Measurements from ENCODE around the gene RABGGTA. TPM values are rescaled to one million over a fixed set of nuclear protein-coding genes. Genes with fewer than 3 reads are reported as not detected.

The RABGGTA gene
- total and polyA plus RNA-seq, 9 of the 15 experiments (the other 6 are each of a cell fraction or from before 2014, with no cell fraction given), result 4.5 to 24.2 (median 15.5) TPM

DNA sequence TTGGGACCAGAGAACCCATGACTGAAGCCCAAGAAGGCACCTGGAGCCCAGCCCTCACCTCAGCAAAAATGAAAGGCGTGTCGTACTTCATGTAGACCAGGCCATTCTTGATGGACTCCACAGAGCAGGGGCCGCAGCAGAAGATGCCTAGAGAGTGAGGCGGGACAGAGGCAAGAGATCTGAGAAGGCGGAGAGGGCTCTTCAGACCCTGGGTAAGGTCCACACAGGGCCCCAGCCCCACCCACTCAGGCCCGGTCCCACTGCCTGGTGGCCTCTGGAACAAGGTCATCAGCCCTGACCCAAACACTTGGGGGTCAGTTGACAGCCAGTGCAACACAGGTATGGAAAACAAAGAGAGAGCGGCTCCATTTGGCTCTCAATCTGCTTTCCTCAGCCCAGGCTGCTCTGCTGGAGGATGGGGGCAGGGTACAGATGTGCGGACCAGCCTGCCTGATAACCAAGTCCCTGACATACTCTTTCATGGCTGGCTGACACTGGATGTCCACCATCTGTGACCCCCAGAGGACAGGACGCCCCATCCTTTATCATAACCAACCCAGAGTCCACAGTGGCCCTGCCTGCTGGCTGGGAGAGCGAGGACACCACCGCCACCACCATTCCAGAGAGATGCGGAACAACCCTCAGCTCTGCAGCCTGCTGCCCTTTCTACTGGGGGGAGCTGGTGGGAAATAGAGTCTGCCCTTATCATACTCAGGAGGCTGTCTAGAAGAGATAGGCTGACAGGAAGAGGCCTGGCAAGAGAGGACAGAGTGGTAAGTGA, 15.3 kb downstream of the RABGGTA start (continued):
- TF ChIP-seq ETV6 (IDR thresholded peaks at IDR 0.05; ENCODE audit: borderline replicate concordance in 1 of 2, low read depth in 2 of 2, low read length in 1 of 2) (no peak), ETV6 (CRISPR knock-in tag; IDR thresholded peaks at IDR 0.05; ENCODE audit: borderline replicate concordance) (no peak), PURB (CRISPR knock-in tag; IDR thresholded peaks at IDR 0.05; ENCODE audit: low read depth) (no peak), CCNT2 (IDR thresholded peaks at IDR 0.05; ENCODE audit: borderline replicate concordance, extremely low read depth, insufficient read length, low read depth, low read length) (no peak), MYBL2 (IDR thresholded peaks at IDR 0.05; ENCODE audit: low read depth) (no peak), MYBL2 (CRISPR knock-in tag; IDR thresholded peaks at IDR 0.05; ENCODE audit: borderline replicate concordance) (no peak), E2F3 (CRISPR knock-in tag; IDR thresholded peaks at IDR 0.05) (no peak), SMAD2 (IDR thresholded peaks at IDR 0.05; ENCODE audit: low read depth, low read length) (no peak), CLOCK (CRISPR knock-in tag; IDR thresholded peaks at IDR 0.05; ENCODE audit: borderline replicate concordance) (no peak), ZNF274 (IDR thresholded peaks at IDR 0.05; ENCODE audit: borderline replicate concordance, low read depth, low read length) (no peak), MCM2 (IDR thresholded peaks at IDR 0.05; ENCODE audit: low read depth) (no peak), MYC (IDR thresholded peaks at IDR 0.05; ENCODE audit: low read depth, low read length) (no peak), MYC (CRISPR knock-in tag; IDR thresholded peaks at IDR 0.05; ENCODE audit: borderline replicate concordance, low read depth) (no peak), BACH1 (tag; IDR thresholded peaks at IDR 0.05) (no peak), TAF7 (tag; IDR thresholded peaks at IDR 0.05) (no peak), ETS2 (tag; IDR thresholded peaks at IDR 0.05; ENCODE audit: borderline replicate concordance, poor library complexity, severe bottlenecking) (no peak), C11orf30 (IDR thresholded peaks at IDR 0.05; ENCODE audit: low read depth) (no peak), NCOA1 (IDR thresholded peaks at IDR 0.05; ENCODE audit: low read depth) (peak; percentile 64; the same call in 1 of the 2 replicates), CHCHD3 (CRISPR knock-in tag; IDR thresholded peaks at IDR 0.05) (no peak), RHOXF2B (CRISPR knock-in tag; conservative IDR thresholded peaks at IDR 0.05) (no peak), RFX5 (IDR thresholded peaks at IDR 0.05; ENCODE audit: low read depth, low read length) (no peak), CREBBP (IDR thresholded peaks at IDR 0.05; ENCODE audit: low read depth, low read length) (no peak), XRCC5 (IDR thresholded peaks at IDR 0.05; ENCODE audit: low read depth, low read length) (no peak), ZBTB7A (IDR thresholded peaks at IDR 0.05; ENCODE audit: borderline replicate concordance, control insufficient read depth, low read depth, low read length) (0 out of 2 replicates have a peak, but pooled peaks have one; percentile 15)
- TF ChIP-seq, protein P1, sequence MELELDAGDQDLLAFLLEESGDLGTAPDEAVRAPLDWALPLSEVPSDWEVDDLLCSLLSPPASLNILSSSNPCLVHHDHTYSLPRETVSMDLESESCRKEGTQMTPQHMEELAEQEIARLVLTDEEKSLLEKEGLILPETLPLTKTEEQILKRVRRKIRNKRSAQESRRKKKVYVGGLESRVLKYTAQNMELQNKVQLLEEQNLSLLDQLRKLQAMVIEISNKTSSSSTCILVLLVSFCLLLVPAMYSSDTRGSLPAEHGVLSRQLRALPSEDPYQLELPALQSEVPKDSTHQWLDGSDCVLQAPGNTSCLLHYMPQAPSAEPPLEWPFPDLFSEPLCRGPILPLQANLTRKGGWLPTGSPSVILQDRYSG (tag; conservative IDR thresholded peaks at IDR 0.05; ENCODE audit: low read depth), result no peak

All from K562 (cell line).